ENCODE measurements around the gene SERPINB13.

Gene SERPINB13

GRCh38 chr18:63603355-63603754, 16.2 kb downstream of the SERPINB13 start:
- TF ChIP-seq CTCF (IDR thresholded peaks at IDR 0.05; ENCODE audit: insufficient read depth, low read depth, low read length, missing control alignments) = no peak
- H3K4me3 ChIP-seq (ENCODE audit: low read depth, low read length) = no peak overlapping the region; the same call in 1 of the 2 replicates
- no peak for DNase-seq (ENCODE audit: low read depth)

DNA sequence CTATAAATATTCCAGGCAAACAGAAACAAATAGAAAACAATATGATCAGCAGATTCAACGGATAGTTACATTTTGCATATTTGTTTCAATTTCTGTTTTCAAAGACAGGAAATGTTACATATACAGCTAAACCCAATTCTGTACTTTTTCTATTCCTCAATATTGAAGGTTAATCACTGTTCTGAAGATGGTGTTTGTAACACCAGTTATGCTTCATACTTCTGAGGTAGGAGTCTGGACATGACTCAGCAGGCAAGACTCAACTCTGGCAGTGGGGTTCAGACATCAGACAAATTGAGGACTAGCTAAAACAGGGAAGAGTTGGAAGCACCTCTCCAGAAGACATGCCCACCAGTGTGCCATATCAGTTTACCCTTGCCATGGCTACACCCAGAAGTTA, 16.6 kb downstream of the SERPINB13 start:
- TF ChIP-seq CTCF (IDR thresholded peaks at IDR 0.05; ENCODE audit: insufficient read depth, low read depth, low read length, missing control alignments) = no peak
- DNase-seq (ENCODE audit: low read depth) = peak; percentile 61
- H3K4me3 ChIP-seq (ENCODE audit: low read depth, low read length) = no peak overlapping the region; the same call in 1 of the 2 replicates

- no peak overlapping the region for H3K4me3 ChIP-seq (ENCODE audit: low read depth, low read length)
- no peak for TF ChIP-seq CTCF (IDR thresholded peaks at IDR 0.05; ENCODE audit: insufficient read depth, low read depth, low read length, missing control alignments)
- DNase-seq (ENCODE audit: low read depth) = no peak
These were observed 17.8 kb downstream of the SERPINB13 start for GRCh38 chr18:63604791-63605567.

DNA sequence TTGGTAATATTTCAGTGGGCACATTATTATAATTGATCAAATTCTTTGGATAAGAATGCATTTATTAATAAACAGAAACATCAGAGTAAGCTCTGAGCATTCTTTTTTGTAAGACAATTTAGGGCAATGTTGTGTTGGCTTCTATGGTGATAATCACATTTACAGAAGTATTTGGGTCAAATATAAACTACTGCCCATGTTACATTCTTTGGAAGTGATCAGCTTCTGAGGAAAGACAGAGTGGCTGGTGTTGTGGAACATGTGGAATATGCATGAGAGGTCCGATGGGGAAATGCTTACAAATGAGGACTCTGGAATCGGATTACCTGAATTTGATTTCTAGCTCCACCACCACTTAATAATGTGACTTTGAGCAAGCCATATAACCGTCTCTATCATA, 19.4 kb downstream of the SERPINB13 start:
- no peak for TF ChIP-seq CTCF (IDR thresholded peaks at IDR 0.05; ENCODE audit: insufficient read depth, low read depth, low read length, missing control alignments)
- H3K4me3 ChIP-seq (ENCODE audit: low read depth, low read length) = no peak overlapping the region
- DNase-seq (ENCODE audit: low read depth) = no peak

GRCh38 chr18:63613420-63613819, 26.3 kb downstream of the SERPINB13 start:
- no peak for DNase-seq (ENCODE audit: low read depth)
- no peak for TF ChIP-seq CTCF (IDR thresholded peaks at IDR 0.05; ENCODE audit: insufficient read depth, low read depth, low read length, missing control alignments)
- H3K4me3 ChIP-seq (ENCODE audit: low read depth, low read length) = no peak overlapping the region

DNA sequence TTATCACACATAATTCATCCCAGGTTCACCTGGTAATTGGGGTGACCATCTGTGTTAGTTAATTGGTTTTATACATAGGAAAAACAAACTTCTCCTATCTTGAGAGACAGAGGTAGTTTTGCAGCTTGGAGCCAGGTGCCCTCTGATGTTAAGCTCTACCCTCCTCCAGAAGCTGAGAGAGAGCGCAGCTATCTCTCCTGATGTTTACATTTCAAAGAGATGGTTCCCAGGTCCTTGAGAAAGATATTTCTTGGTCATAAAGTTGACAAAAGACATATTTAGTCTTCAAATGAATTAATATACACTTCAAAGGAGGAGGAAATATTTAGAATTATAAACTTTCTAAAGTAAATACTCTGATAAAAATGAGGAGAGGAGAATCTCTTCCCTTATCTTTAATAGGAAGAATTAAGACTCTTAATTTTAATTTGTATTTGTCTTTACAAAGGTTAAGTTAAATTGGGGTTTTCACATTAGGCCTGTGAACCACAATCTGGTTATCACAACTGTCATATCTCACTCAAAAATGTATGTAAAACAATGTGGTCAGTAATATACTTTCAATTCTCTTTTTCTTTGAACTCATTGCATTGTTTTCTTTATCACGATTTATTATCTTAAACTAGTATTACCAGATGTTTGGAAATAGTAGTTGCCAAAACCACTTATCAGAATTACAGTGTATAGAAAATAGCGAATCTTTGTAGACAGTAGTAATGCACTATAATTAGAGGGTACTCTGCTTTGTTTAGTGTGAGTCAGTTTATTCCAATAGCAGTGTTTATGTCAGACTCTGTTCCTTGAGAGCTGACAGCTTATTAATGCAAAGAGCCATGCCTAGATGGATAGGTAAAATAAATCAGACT, 30.1 kb downstream of the SERPINB13 start:
- peak; percentile 18 for DNase-seq (ENCODE audit: low read depth)
- no peak for TF ChIP-seq CTCF (IDR thresholded peaks at IDR 0.05; ENCODE audit: insufficient read depth, low read depth, low read length, missing control alignments)
- no peak overlapping the region for H3K4me3 ChIP-seq (ENCODE audit: low read depth, low read length)

Measured in GM12865 (cell line).